Measurements from ENCODE around the gene SSC4D.
"Not testable (repeated sequence)": the region's sequence is repeated elsewhere in the genome, so short reads cannot be mapped to it uniquely, and the experiment has no call there.

The SSC4D gene

GRCh38 chr7:76383089-76383944 is 26.2 kb downstream of the SSC4D start:
- no peak for DNase-seq (ENCODE audit: low spot score)

GRCh38 chr7:76381814-76382213 is 27.7 kb downstream of the SSC4D start:
- DNase-seq (ENCODE audit: low spot score) = no peak

GRCh38 chr7:76380623-76380966 is 28.9 kb downstream of the SSC4D start:
- DNase-seq (ENCODE audit: low spot score) = no peak

- no peak for DNase-seq (ENCODE audit: low spot score)
Observed at GRCh38 chr7:76377186-76377918, 32.1 kb downstream of the SSC4D start.

GRCh38 chr7:76375251-76375650 is 34.2 kb downstream of the SSC4D start:
- DNase-seq (ENCODE audit: low spot score) = no peak

GRCh38 chr7:76372984-76373833 is 36.3 kb downstream of the SSC4D start:
- DNase-seq (ENCODE audit: low spot score) = no peak

- DNase-seq (ENCODE audit: low spot score) = no peak
Observed at GRCh38 chr7:76371396-76371795, 38.1 kb downstream of the SSC4D start.

- DNase-seq (ENCODE audit: low spot score) = no peak
Observed at GRCh38 chr7:76369018-76369417, 40.5 kb downstream of the SSC4D start.

GRCh38 chr7:76368190-76368589 is 41.3 kb downstream of the SSC4D start:
- DNase-seq (ENCODE audit: low spot score) = no peak

- DNase-seq (ENCODE audit: low spot score) = no peak
Observed at GRCh38 chr7:76364198-76364584, 45.3 kb downstream of the SSC4D start.

- not testable (repeated sequence) for DNase-seq (ENCODE audit: low spot score)
Observed at GRCh38 chr7:76363754-76364153, 45.7 kb downstream of the SSC4D start.

- DNase-seq (ENCODE audit: low spot score) = no peak
Observed at GRCh38 chr7:76359978-76360638, 49.4 kb downstream of the SSC4D start.

- DNase-seq (ENCODE audit: low spot score) = peak; percentile 96
Observed at GRCh38 chr7:76359111-76359977, 50.2 kb downstream of the SSC4D start.

- DNase-seq (ENCODE audit: low spot score) = peak; percentile 90
Observed at GRCh38 chr7:76358481-76359110, 50.9 kb downstream of the SSC4D start, which contains the start of gene YWHAG. Gene YWHAG, minus strand, starts transcription at chr7:76358991. Its CDS starts 183 bp downstream, at chr7:76358808.

GRCh38 chr7:76358011-76358480 is 51.5 kb downstream of the SSC4D start:
- peak; percentile 75 for DNase-seq (ENCODE audit: low spot score)

GRCh38 chr7:76357475-76358010 is 52.0 kb downstream of the SSC4D start:
- no peak for DNase-seq (ENCODE audit: low spot score)

GRCh38 chr7:76356823-76357222 is 52.7 kb downstream of the SSC4D start:
- DNase-seq (ENCODE audit: low spot score) = no peak

GRCh38 chr7:76356115-76356514 is 53.4 kb downstream of the SSC4D start:
- no peak for DNase-seq (ENCODE audit: low spot score)

- no peak for DNase-seq (ENCODE audit: low spot score)
Observed at GRCh38 chr7:76354981-76355730, 54.3 kb downstream of the SSC4D start.
